OCI-LY3 (cell line): ENCODE data around the gene COL4A6.

Experiments used
- EZH2phosphoT487 ChIP-seq: fragments of 200-600 bp; shearing (Covaris generic); IDR thresholded peaks from 2 replicates; pipeline ENCODE4 v1.6.1; 2018; ENCODE audit warnings: antibody characterized with exemption, mixed run types, low read depth
- TF ChIP-seq, protein P1 (sequence below): fragments of 200-600, 300-600 bp; sonication (generic); IDR thresholded peaks from 2 replicates; pipeline ENCODE4 v1.5.1; 2014; ENCODE audit warnings: antibody characterized with exemption, low read length, low read depth

DNA sequence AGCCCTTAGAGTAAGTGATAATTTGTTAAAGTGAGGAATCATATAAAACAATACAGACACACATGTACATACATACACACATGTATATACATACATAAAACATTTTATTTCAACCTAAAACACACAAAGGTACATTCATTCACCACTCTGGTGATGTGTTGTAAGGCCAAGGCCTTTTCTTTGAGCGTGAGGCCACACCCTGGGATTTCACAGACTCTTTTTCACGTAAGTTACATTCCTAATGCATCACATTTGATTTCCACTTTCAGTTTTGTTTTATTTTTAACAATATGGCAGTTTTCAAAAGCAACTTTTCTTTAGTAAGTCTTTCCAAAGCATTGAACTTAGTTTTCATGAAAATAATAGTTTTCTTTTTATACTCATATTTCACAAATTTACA lies 170.7 kb downstream of the COL4A6 start:
- TF ChIP-seq, protein P1, sequence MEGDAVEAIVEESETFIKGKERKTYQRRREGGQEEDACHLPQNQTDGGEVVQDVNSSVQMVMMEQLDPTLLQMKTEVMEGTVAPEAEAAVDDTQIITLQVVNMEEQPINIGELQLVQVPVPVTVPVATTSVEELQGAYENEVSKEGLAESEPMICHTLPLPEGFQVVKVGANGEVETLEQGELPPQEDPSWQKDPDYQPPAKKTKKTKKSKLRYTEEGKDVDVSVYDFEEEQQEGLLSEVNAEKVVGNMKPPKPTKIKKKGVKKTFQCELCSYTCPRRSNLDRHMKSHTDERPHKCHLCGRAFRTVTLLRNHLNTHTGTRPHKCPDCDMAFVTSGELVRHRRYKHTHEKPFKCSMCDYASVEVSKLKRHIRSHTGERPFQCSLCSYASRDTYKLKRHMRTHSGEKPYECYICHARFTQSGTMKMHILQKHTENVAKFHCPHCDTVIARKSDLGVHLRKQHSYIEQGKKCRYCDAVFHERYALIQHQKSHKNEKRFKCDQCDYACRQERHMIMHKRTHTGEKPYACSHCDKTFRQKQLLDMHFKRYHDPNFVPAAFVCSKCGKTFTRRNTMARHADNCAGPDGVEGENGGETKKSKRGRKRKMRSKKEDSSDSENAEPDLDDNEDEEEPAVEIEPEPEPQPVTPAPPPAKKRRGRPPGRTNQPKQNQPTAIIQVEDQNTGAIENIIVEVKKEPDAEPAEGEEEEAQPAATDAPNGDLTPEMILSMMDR: no peak
- TF ChIP-seq EZH2phosphoT487: no peak
